HG03045 (cell line): ENCODE results near the gene DNM1.
A peak's percentile ranks its signal among the peaks of the same experiment; 100 is the strongest.
"Not testable (repeated sequence)": the region's sequence is repeated elsewhere in the genome, so short reads cannot be mapped to it uniquely, and the experiment has no call there.

ENCODE experiments used
- ATAC-seq: cut with Tn5 transposase; IDR thresholded peaks from one replicate; pipeline ENCODE4 v1.9.1; 2021; ENCODE audit warnings: mild to moderate bottlenecking, moderate library complexity; ENCODE audit not compliant: unreplicated experiment

DNM1 gene

DNA sequence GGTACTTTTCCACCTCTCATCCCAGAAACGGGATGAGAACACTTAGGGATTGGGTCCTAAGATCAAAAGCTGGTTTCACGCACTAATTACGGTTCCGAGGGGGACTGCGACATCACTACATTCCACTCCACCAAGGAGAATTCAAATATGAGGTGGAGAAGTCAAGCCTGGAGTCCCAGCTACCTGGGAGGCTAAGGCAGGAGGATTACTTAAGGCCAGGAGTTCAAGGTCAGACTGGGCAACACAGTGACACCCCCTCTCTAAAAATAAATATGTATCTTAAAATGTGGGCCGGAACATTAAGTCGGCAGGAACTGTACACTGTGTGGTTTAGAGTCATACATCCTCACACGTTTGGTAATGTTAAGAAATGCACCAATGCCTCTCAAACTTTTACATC, 71.1 kb downstream of the DNM1 start:
- ATAC-seq: no peak

DNA sequence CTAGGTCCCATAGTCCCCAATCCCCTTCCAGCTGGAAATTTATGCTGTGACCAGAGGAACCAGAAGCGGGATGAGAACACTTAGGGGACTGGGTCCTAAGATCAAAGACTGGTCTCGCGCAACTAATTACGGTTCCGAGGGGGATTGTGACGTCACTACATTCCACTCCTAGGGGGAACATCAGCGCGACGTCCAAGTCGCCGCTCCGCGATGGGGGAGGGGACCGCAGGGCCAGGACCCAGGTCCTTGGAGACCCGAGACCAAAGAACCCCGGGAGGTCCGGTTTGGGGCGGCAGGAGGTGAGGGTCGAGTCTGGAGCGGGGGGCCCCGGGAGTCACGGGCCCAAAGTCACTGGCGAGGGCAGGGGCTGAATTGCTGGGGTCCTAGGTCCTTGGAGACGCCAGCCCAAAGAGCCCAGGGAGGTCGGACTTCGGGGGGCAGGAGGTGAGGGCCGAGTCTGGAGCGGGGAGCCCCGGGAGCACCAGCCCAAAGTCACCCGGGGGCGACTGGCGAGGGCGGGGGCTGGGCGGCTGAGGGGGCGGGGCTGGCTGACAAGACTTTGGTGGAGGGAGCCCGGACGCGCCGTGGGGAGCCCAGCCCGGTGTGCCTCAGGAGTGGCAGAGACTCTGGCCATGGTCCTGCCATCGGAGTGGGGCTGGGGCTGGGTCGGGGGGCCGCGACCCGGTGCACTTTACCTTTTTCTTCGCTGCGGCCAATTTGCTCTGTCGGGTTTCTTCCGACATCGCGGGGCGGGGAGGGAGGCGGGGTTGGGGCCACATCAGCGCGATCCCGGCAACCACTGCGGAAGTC, 72.2 kb downstream of the DNM1 start, which contains the start of gene GOLGA2:
TSS of gene GOLGA2 (minus strand) at position 810 of the 810 bp plus-strand sequence. CDS start at position 779, 31 bp downstream.
- ATAC-seq: peak; percentile 54

DNA sequence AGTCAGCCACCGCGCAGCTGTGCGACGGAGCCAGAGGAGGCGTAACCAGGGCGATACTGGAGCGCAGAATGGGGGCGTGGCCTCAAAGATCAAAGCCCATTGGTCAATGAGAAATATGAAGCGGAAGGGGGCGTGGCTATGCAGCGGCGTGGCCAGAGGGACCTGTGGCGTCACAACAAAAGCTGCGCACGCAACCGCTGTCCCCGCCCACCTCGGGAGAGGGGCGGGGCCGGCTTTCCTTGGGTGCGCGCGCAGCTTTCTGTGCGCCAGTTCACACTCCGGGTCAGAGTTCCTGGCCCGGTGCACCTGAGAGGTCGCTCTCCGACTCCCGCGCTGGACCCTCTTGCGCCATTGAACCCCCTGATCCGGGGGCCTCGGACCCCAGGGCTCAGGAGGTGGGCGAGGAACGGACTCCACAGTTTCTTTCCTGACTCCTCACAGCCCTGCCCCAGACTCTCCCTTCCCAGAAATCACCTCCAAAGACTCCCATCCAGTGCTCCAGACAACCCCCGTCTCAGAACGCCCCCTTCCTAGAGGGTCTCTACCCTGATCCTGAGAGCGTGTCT, 72.9 kb downstream of the DNM1 start, which contains the start of gene SWI5:
TSS of gene SWI5 (plus strand) at position 269 of the 566 bp plus-strand sequence.
- peak; percentile 96 for ATAC-seq

DNA sequence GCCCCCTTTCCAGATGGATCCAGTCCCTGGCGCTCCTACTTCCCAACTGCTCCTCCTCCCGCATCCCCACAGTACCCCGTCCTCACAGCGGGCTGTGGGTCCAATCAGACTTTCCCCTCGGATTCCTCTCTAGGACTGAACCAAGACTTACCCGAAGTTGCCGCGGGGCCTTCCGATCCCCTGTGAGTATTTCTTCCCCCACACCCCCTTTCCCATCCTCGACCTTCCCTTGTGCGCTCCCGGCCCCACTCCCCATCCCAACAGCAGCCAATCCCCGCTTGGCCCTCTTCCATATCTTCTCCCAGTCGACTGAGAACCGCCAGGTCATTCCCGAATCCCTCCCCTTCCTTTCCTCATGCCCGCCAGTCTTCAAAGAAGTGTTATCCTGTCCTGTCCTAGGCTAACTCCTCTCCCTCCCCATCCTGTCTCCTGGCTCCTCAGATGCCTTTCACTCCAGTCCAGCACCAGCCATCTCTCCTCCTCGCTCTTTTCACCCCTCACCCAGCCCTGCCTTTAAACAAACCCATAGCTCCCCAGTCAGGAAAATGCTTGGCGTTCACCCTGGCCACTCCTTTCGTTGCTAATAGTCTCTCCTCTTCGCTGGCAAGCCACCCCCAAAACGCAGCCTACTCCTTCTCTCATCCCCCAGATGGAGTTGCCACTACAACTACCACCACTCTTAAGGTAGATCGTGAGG, 73.5 kb downstream of the DNM1 start:
- ATAC-seq: no peak

DNA sequence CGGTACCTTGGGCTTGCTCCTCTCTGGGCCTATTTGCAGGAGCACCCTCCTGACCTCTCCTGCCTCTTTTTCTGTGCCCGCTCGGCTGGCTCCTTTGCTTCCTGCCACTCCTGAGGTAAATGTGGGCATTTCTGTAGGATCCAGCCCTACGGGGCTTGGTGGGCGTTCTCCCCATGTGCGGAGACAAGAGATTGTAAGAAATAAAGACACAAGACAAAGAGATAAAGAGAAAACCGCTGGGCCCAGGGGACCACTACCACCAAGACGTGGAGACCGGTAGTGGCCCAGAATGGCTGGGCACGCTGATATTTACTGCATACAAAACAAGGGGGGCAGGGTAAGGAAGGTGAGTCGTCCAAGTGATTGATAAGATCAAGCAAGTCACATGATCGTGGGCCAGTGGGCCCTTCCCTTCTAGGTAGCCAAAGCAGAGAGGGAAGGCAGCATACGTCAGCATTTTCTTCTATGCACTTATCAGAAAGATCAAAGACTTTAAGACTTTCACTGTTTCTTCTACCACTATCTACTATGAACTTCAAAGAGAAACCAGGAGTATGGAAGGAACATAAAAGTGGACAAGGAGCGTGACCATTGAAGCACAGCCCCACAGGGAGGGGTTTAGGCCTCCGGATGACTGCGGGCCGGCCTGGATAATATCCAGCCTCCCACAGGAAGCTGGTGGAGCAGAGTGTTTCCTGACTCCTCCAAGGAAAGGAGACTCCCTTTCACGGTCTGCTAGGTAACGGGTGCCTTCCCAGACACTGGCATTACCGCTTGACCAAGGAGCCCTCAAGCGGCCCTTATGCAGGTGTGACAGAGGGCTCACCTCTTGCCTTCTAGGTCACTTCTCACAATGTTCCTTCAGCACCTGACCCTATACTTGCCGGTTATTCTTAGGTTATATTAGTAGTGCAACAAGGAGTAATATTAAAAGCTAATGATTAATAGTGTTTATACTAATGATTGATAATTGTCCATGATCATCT, 76.2 kb downstream of the DNM1 start:
- ATAC-seq: not testable (repeated sequence)

GRCh38 chr9:128280084-128280622, 77.0 kb downstream of the DNM1 start:
- ATAC-seq: no peak

- ATAC-seq: no peak
Measured at GRCh38 chr9:128282500-128282899, 79.3 kb downstream of the DNM1 start.

- ATAC-seq: no peak
Measured at GRCh38 chr9:128285033-128285784, 82.0 kb downstream of the DNM1 start.

GRCh38 chr9:128286440-128286839, 83.3 kb downstream of the DNM1 start:
- ATAC-seq: no peak

DNA sequence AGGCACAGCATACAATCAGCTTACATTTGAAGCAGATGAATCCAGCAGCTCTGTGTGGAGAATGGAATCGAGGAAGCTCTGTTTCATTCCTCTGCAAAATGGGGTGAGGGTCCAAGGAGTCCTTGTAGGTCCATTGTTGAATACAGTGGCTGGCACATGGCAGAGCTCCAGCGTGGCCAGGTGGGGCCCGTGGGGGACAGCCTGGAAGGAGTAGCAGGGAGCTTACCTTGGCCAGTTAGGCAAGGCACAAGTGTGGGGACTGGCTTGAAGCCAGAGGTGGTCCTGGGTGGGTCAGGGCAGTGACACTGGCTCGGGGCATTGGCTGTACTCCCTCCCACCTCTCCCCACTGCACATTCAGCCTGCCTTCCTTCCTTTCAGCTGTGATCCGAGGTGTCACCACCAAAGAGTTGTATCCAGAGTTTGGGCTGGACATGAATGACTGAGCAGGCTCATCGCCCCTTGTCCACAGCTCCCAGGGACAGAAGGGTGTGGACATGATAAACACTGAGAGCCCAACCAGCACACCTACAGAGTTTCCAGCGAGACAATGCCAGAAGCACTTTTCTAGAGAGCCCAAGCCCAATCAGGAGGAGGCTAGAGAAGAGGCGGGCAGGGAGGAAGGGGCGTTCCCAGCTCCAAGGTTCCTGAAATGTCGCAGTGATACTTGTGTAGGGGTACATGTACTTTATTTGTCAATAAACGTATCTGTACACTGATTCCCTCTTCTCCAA, 85.3 kb downstream of the DNM1 start:
- no peak for ATAC-seq

DNA sequence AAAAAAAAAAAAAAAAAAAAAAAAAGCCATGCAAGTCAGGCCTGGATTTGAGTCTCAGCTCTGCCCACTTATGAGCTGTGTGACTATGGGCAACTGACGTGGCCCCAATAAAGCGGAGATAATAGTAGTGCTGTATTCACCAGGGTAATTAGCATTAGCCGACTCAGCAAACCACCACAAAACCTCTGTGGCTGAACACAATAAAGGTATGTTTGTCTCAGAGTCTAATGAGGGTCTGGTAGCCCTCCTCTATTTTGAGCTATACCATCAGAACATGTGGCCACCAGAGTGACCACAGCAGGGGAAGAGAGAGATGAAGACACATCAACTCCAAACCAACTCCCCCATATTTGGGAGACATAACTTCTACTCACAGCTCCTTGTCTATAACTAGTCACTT, 88.8 kb downstream of the DNM1 start:
- ATAC-seq: no peak

GRCh38 chr9:128293091-128293490, 89.9 kb downstream of the DNM1 start:
- ATAC-seq: no peak

DNA sequence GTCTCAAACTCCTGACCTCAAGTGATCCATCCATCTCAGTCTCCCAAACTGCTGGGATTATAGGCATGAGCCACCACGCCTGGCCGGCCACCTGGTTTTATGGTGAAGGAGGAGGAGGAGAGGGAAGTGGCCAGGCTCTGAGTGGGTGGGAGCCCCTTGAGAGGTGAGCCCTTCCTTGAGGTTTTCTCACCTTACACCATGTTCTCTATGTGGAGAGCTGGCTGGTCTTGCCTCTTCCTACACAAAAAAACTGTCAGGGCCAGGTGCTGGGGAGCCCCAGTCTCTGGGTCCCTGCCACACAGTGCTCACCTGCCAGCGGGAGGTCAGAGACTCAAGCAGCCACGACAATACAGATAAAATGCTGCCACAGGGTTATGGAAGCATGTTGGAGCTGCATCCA, 91.0 kb downstream of the DNM1 start:
- ATAC-seq: no peak

DNA sequence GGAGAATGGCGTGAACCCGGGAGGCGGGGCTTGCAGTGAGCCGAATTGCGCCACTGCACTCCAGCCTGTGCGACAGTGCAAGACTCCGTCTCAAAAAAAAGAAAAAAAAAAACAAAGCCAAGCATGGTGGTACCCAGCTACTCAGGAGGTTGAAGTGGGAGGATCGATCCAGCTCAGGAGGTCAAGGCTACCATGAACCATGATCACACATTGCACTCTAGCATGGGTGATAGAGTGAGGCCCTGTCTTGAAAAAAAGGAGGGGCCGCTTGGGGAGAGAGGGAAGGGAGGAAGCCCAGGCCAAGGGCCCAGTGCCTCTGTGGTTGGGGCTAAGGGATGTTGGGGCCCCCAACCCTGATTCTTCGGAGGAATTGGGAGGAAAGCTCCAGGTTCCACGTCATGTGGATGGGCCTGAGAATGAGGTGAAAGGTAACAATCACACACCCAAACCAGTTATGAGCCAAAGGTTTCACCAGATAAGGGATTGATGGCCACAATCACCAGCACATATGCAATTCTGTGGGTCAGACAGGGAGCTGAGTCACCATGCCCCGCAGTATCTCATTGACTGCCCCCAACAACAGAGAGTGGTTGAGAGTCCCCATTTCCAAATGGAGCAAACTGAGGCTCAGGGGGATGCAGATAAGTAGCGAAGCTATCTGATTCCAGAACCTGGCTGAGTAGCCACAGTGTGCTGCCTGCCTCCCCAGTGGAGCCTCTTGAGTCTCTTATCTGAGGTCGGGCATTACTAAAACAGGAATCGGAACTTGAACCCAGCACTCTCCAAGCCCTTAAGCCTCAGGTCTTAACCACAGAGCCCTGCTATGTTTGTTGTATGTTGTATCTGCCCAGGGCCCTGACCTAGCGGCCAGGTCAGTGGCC, 93.4 kb downstream of the DNM1 start:
- ATAC-seq: no peak

GRCh38 chr9:128297221-128297773, 94.1 kb downstream of the DNM1 start:
- no peak for ATAC-seq

- ATAC-seq: no peak
Measured at GRCh38 chr9:128298535-128299482, 95.6 kb downstream of the DNM1 start.
